A549 (cell line): ENCODE data around the gene LRRC28. TPM values are rescaled to one million over a fixed set of nuclear protein-coding genes. Genes with fewer than 3 reads are reported as not detected.

Experiments used
- ATAC-seq, 2 experiments: fragments of 200-7000 bp in 1 of 2; fragments of >200 bp in 1 of 2; cut with Nextera tagmentation in 1 of 2; cut with Tn5 transposase in 1 of 2; 3 replicates each; pipeline versions ENCODE4 v1.8.0 to v1.9.1; 2018 to 2020; ENCODE audit warnings: mild to moderate bottlenecking in 1 of 2, moderate library complexity in 1 of 2
- CTCF ChIA-PET: fragments of 300-600 bp; sonication (Branson Sonifier 250); formaldehyde crosslinking; extraction: SDS; loops from one replicate; lab custom pipeline; 2021; ENCODE audit warnings: antibody characterized with exemption, inconsistent platforms; lab: Yijun Ruan, JAX
- POLR2A ChIA-PET: fragments of 350-600 bp; formaldehyde crosslinking; extraction: SDS; loops from one replicate; lab custom pipeline; 2021; ENCODE audit warnings: antibody characterized with exemption, inconsistent platforms; lab: Yijun Ruan, JAX
- DNase-seq, 2 experiments: peaks; one replicate each; pipeline versions ENCODE4 v3.0.0 to v3.0.0-alpha.2; 2011 to 2016; ENCODE audit warnings: low read depth in 1 of 2, low spot score in 1 of 2
- FAIRE-seq: peaks from 2 replicates; lab custom pipeline; 2011; peaks lifted over from hg19 to GRCh38; lab: Jason Lieb, UNC
- H3K27ac ChIP-seq, 2 experiments: fragments of >200 bp; sonication (Bioruptor Twin); formaldehyde crosslinking; 3 replicates each; pipeline ENCODE4 v1.5.1; 2016 to 2017
- H3K4me1 ChIP-seq: fragments of >200 bp; sonication (Bioruptor Twin); formaldehyde crosslinking; 3 replicates; pipeline ENCODE4 v1.6.1; 2016
- H3K4me2 ChIP-seq: fragments of >200 bp; sonication (Bioruptor Twin); formaldehyde crosslinking; 3 replicates; pipeline ENCODE4 v1.6.1; 2016
- H3K4me3 ChIP-seq: fragments of >200 bp; sonication (Bioruptor Twin); formaldehyde crosslinking; 3 replicates; pipeline ENCODE4 v1.5.1; 2016
- H3K9me3 ChIP-seq: fragments of >200 bp; sonication (Bioruptor Twin); formaldehyde crosslinking; 3 replicates; pipeline ENCODE4 v1.6.1; 2016
- ATOH8 ChIP-seq: fragments of 250-450 bp; sonication (Bioruptor Pico); IDR thresholded peaks from 2 replicates; pipeline ENCODE4 v1.5.0; 2020; ENCODE audit warnings: low read depth, mild to moderate bottlenecking, moderate library complexity
- BHLHE40 ChIP-seq: IDR thresholded peaks from 2 replicates; pipeline ENCODE4 v1.6.1; 2012; ENCODE audit warnings: low read depth, low read length, inconsistent platforms
- CEBPB ChIP-seq, 2 experiments: fragments of >200 bp in 1 of 2; sonication (Bioruptor Twin) in 1 of 2; formaldehyde crosslinking in 1 of 2; IDR thresholded peaks; 2 replicates each; pipeline ENCODE4 v1.6.1; 2012 to 2016
- CHD2 ChIP-seq: fragments of 150-350 bp; IDR thresholded peaks from 2 replicates; pipeline ENCODE4 v1.6.1; 2014; ENCODE audit warnings: low read length; ENCODE audit not compliant: partially characterized antibody
- EHMT2 ChIP-seq: fragments of 200-600 bp; sonication (generic); IDR thresholded peaks from 2 replicates; pipeline ENCODE4 v1.6.1; 2016; ENCODE audit warnings: antibody characterized with exemption, low read depth, mild to moderate bottlenecking, moderate library complexity
- ELK1 ChIP-seq: fragments of 150-350 bp; IDR thresholded peaks from 2 replicates; pipeline ENCODE4 v1.6.1; 2014; ENCODE audit warnings: low read depth, mild to moderate bottlenecking, low read length
- FOXS1 ChIP-seq: fragments of 250-450 bp; sonication (Bioruptor Pico); IDR thresholded peaks from 2 replicates; pipeline ENCODE4 v1.5.0; 2020; ENCODE audit warnings: mild to moderate bottlenecking, moderate library complexity
- HDAC2 ChIP-seq: fragments of 200-600 bp; sonication (generic); IDR thresholded peaks from 2 replicates; pipeline ENCODE4 v1.6.1; 2016
- HES2 ChIP-seq: fragments of >200 bp; sonication (Bioruptor Twin); formaldehyde crosslinking; IDR thresholded peaks from 2 replicates; pipeline ENCODE4 v1.6.1; 2016
- HEYL ChIP-seq: fragments of 250-450 bp; sonication (Bioruptor Pico); IDR thresholded peaks from 2 replicates; pipeline ENCODE4 v1.8.0; 2021; ENCODE audit warnings: mild to moderate bottlenecking, moderate library complexity
- HOXA7 ChIP-seq: fragments of 250-450 bp; sonication (Bioruptor Pico); IDR thresholded peaks from 2 replicates; pipeline ENCODE4 v1.5.0; 2020; ENCODE audit warnings: mild to moderate bottlenecking, moderate library complexity
- HOXB13 ChIP-seq: fragments of 250-450 bp; sonication (Bioruptor Pico); IDR thresholded peaks from 2 replicates; pipeline ENCODE4 v1.5.0; 2020; ENCODE audit warnings: low read depth, mild to moderate bottlenecking, moderate library complexity
- HOXB5 ChIP-seq: fragments of 250-450 bp; sonication (Bioruptor Pico); IDR thresholded peaks from 2 replicates; pipeline ENCODE4 v1.5.0; 2020; ENCODE audit warnings: mild to moderate bottlenecking, moderate library complexity
- KDM1A ChIP-seq: fragments of 200-600 bp; sonication (generic); IDR thresholded peaks from 2 replicates; pipeline ENCODE4 v1.6.1; 2016; ENCODE audit warnings: low read depth, mild to moderate bottlenecking
- KDM5A ChIP-seq: fragments of 200-600 bp; sonication (generic); IDR thresholded peaks from 2 replicates; pipeline ENCODE4 v1.6.1; 2016; ENCODE audit warnings: antibody characterized with exemption, mild to moderate bottlenecking
- MAX ChIP-seq: IDR thresholded peaks from 2 replicates; pipeline ENCODE4 v1.6.1; 2012
- MAZ ChIP-seq: fragments of 150-350 bp; IDR thresholded peaks from 2 replicates; pipeline ENCODE4 v1.6.1; 2014; ENCODE audit warnings: antibody characterized with exemption, low read depth, low read length, borderline replicate concordance
- MYC ChIP-seq: IDR thresholded peaks from 2 replicates; pipeline ENCODE4 v1.6.1; 2012; ENCODE audit warnings: mild to moderate bottlenecking, inconsistent platforms, low read length, improper control_type of control experiment, borderline replicate concordance
- NFE2L2 ChIP-seq: fragments of 150-350 bp; conservative IDR thresholded peaks from 2 replicates; pipeline ENCODE4 v1.6.1; 2014; ENCODE audit warnings: low read length
- NPAS2 ChIP-seq: fragments of 250-450 bp; sonication (Bioruptor Pico); IDR thresholded peaks from 2 replicates; pipeline ENCODE4 v1.8.0; 2022; ENCODE audit warnings: mild to moderate bottlenecking, moderate library complexity, borderline replicate concordance
- NR3C1 ChIP-seq: fragments of >200 bp; sonication (Bioruptor Twin); formaldehyde crosslinking; IDR thresholded peaks from 3 replicates; pipeline ENCODE4 v1.6.1; 2017
- PBX3 ChIP-seq: IDR thresholded peaks from 2 replicates; pipeline ENCODE4 v1.6.1; 2012
- RCOR1 ChIP-seq: fragments of 150-350 bp; IDR thresholded peaks from 2 replicates; pipeline ENCODE4 v1.6.1; 2014; ENCODE audit warnings: antibody characterized with exemption, low read length, low read depth
- REST ChIP-seq: fragments of 200-600 bp; sonication (generic); IDR thresholded peaks from 2 replicates; pipeline ENCODE4 v1.6.1; 2016; ENCODE audit warnings: antibody characterized with exemption, mild to moderate bottlenecking, moderate library complexity
- RFX5 ChIP-seq: fragments of 450-650 bp; IDR thresholded peaks from 2 replicates; pipeline ENCODE4 v1.7.1; 2014; ENCODE audit warnings: antibody characterized with exemption, mild to moderate bottlenecking, moderate library complexity
- SMC3 ChIP-seq: fragments of >200 bp; sonication (Bioruptor Twin); formaldehyde crosslinking; IDR thresholded peaks from 3 replicates; pipeline ENCODE4 v1.6.1; 2018; ENCODE audit warnings: inconsistent platforms
- SREBF2 ChIP-seq: fragments of 450-650 bp; IDR thresholded peaks from 2 replicates; pipeline ENCODE4 v1.6.1; 2014; ENCODE audit warnings: mild to moderate bottlenecking, moderate library complexity
- TFCP2L1 ChIP-seq: fragments of 250-450 bp; sonication (Bioruptor Pico); IDR thresholded peaks from 2 replicates; pipeline ENCODE4 v1.5.0; 2021; ENCODE audit warnings: mild to moderate bottlenecking
- TP53 ChIP-seq: fragments of 250-450 bp; sonication (Bioruptor Pico); IDR thresholded peaks from 2 replicates; pipeline ENCODE4 v1.5.0; 2021; ENCODE audit warnings: mild to moderate bottlenecking, moderate library complexity
- ZC3H11A ChIP-seq: fragments of 450-650 bp; IDR thresholded peaks from 2 replicates; pipeline ENCODE4 v1.6.1; 2014; ENCODE audit warnings: antibody characterized with exemption, mild to moderate bottlenecking
- WGBS: methylation state at CpG from one replicate; pipeline ENCODE4 v1.1.6; 2017; ENCODE audit errors: missing lambda C conversion rate; 5-methylcytosine and 5-hydroxymethylcytosine counted together
- polyA plus RNA-seq, 4 experiments: library from polyadenylated mRNA; depleted of rRNA in 3 of 4; stranded (reverse); fragments of >200 nt; fragmentation: RNase III in 1 of 4; extraction: RNeasy Plus Mini Kit Qiagen cat#74134 plus additional on column Dnase treatment in 1 of 4; gene quantifications; 2 replicates in 3 of 4; 3 replicates in 1 of 4; pipeline ENCODE4 v1.2.3, GENCODE V29; 2011 to 2017

LRRC28 gene
- polyA plus RNA-seq, 2 of the 4 experiments (the other 2 are of a cell fraction): 19.6 to 62.4 TPM

GRCh38 chr15:99421758-99422157 lies 170.5 kb downstream of the LRRC28 start:
- Histone ChIP-seq H3K4me1 (0 out of 3 replicates have a peak, but pooled peaks cover 7% of the 10 kb centered on the region), H3K4me3 (no peak overlapping the region), H3K4me2 (no peak overlapping the region), H3K9me3 (no peaks in the 10 kb centered on the region), H3K27ac (no peak overlapping the region)
- CTCF ChIA-PET: interaction anchor here (1.4 to 1.6 kb wide), 2 partner anchors 14 to 282 kb away, joined by 7 read pairs; no protein-coding TSS in a partner anchor
- TF ChIP-seq MAZ (no peak), KDM1A (no peak), PBX3 (no peak), EHMT2 (no peak), HOXB13 (CRISPR knock-in tag) (no peak), ZC3H11A (no peak), ELK1 (no peak), NFE2L2 (no peak), HES2 (no peak), RFX5 (no peak), SREBF2 (no peak), RCOR1 (no peak), ATOH8 (CRISPR knock-in tag) (no peak), MYC (no peak), HOXA7 (no peak), HDAC2 (no peak), KDM5A (no peak), TFCP2L1 (CRISPR knock-in tag) (no peak), SMC3 (no peak), CHD2 (no peak)
- POLR2A ChIA-PET: no interaction called here
- DNase-seq: no peak
- WGBS: 79% methylated on average over 1 of the region's 1 CpG
- FAIRE-seq: no peak
- ATAC-seq: no peak

- 70% methylated on average over 16 of the region's 16 CpGs for WGBS
- H3K9me3 ChIP-seq: no peaks in the 10 kb centered on the region
- no peak for ATAC-seq
- FAIRE-seq: no peak
- no peak overlapping the region for H3K4me2 ChIP-seq
- H3K4me3 ChIP-seq: no peak overlapping the region
- no peak overlapping the region for H3K27ac ChIP-seq
- CTCF ChIA-PET: interaction anchor here (0.7 to 5.1 kb wide), 5 partner anchors 9 to 280 kb away, joined by 3 to 17 read pairs (median 4); no protein-coding TSS in a partner anchor
- 0 out of 3 replicates have a peak, but pooled peaks cover 7% of the 10 kb centered on the region for H3K4me1 ChIP-seq
- POLR2A ChIA-PET: no interaction called here
- no peak for DNase-seq
- TF ChIP-seq MAX: no peak
- TF ChIP-seq CEBPB (IDR thresholded peaks at IDR 0.05): no peak
- TF ChIP-seq TP53 (CRISPR knock-in tag): no peak
- TF ChIP-seq BHLHE40: no peak
- TF ChIP-seq NPAS2 (CRISPR knock-in tag): no peak
- no peak for TF ChIP-seq HOXB5
- TF ChIP-seq MYC: no peak
- TF ChIP-seq REST: no peak
- TF ChIP-seq FOXS1 (CRISPR knock-in tag): no peak
- no peak for TF ChIP-seq NR3C1
- no peak for TF ChIP-seq ATOH8 (CRISPR knock-in tag)
- TF ChIP-seq HEYL: no peak
- TF ChIP-seq CHD2: no peak
These were observed 172.2 kb downstream of the LRRC28 start for GRCh38 chr15:99423186-99424130.
